IMR-90 (cell line): Measurements from ENCODE around the gene KCNMB3. TPM values are rescaled to one million over a fixed set of nuclear protein-coding genes. Genes with fewer than 3 reads are reported as not detected.

ENCODE experiments used
- ATAC-seq: fragments of 200-7000 bp; cut with Tn5 transposase; 2 replicates; pipeline ENCODE4 v1.9.1; 2020; ENCODE audit warnings: low read depth, mild to moderate bottlenecking, moderate library complexity
- BruUV-seq: library from RNA; stranded (reverse); fragments of 400-500 nt; replicated peaks from 2 replicates; lab custom pipeline; 2021; lab: Mats Ljungman, UMichigan
- CTCF ChIA-PET: fragments of 300-600 bp; formaldehyde crosslinking; extraction: SDS; loops from one replicate; lab custom pipeline; 2021; ENCODE audit warnings: antibody characterized with exemption; lab: Yijun Ruan, JAX
- POLR2A ChIA-PET: fragments of 300-600 bp; sonication (Branson Sonifier 250); formaldehyde crosslinking; loops from one replicate; lab custom pipeline; 2022; ENCODE audit warnings: antibody characterized with exemption; ENCODE audit not compliant: unreplicated experiment; lab: Charles Lee
- DNase-seq: peaks from one replicate; pipeline ENCODE4 v3.0.0; 2013
- H2AFZ ChIP-seq: replicated peaks from 2 replicates; pipeline ENCODE3; 2013; ENCODE audit warnings: low read length, mild to moderate bottlenecking; ENCODE audit not compliant: poor library complexity
- H2AK5ac ChIP-seq: 2 replicates; pipeline ENCODE4 v1.6.1; 2013; ENCODE audit warnings: low read depth, low read length, inconsistent platforms
- H2AK9ac ChIP-seq: replicated peaks from 2 replicates; pipeline ENCODE3; 2013; ENCODE audit warnings: mild to moderate bottlenecking, low read depth, low read length, moderate library complexity; ENCODE audit not compliant: poor library complexity
- H2BK120ac ChIP-seq: 2 replicates; pipeline ENCODE4 v1.6.1; 2013; ENCODE audit warnings: low read depth, low read length, inconsistent platforms
- H2BK15ac ChIP-seq: 3 replicates; pipeline ENCODE4 v1.6.1; 2013; ENCODE audit warnings: low read depth, low read length, inconsistent platforms
- H2BK20ac ChIP-seq: 2 replicates; pipeline ENCODE4 v1.6.1; 2013; ENCODE audit warnings: low read depth, mild to moderate bottlenecking, inconsistent platforms, low read length, moderate library complexity
- H2BK5ac ChIP-seq: 2 replicates; pipeline ENCODE4 v1.6.1; 2013; ENCODE audit warnings: mild to moderate bottlenecking, low read depth, low read length, inconsistent platforms; ENCODE audit not compliant: poor library complexity, severe bottlenecking
- H3K14ac ChIP-seq: replicated peaks from 2 replicates; pipeline ENCODE4 v1.6.1; 2013; ENCODE audit warnings: low read depth, low read length, inconsistent platforms
- H3K18ac ChIP-seq: 2 replicates; pipeline ENCODE4 v1.6.1; 2013; ENCODE audit warnings: low read depth, low read length, control low read depth
- H3K23ac ChIP-seq: 2 replicates; pipeline ENCODE4 v1.6.1; 2013; ENCODE audit warnings: low read depth, low read length, inconsistent platforms
- H3K27ac ChIP-seq: 2 replicates; pipeline ENCODE4 v1.5.1; 2013; ENCODE audit warnings: mild to moderate bottlenecking, control low read depth, low read length; ENCODE audit not compliant: insufficient read depth
- H3K27me3 ChIP-seq: 2 replicates; pipeline ENCODE4 v1.6.1; 2013; ENCODE audit warnings: low read length; ENCODE audit not compliant: control insufficient read depth, insufficient read depth
- H3K36me3 ChIP-seq: 2 replicates; pipeline ENCODE4 v1.6.1; 2013; ENCODE audit warnings: low read length, mixed read lengths; ENCODE audit not compliant: control insufficient read depth, insufficient read depth
- H3K4ac ChIP-seq: 2 replicates; pipeline ENCODE4 v1.6.1; 2013; ENCODE audit warnings: low read depth, low read length, inconsistent platforms
- H3K4me1 ChIP-seq: 2 replicates; pipeline ENCODE4 v1.6.1; 2013; ENCODE audit warnings: low read length, mixed read lengths; ENCODE audit not compliant: control insufficient read depth, insufficient read depth
- H3K4me2 ChIP-seq: 2 replicates; pipeline ENCODE4 v1.6.1; 2013; ENCODE audit warnings: low read depth, mild to moderate bottlenecking, control low read depth, low read length, moderate library complexity
- H3K4me3 ChIP-seq: 2 replicates; pipeline ENCODE4 v1.5.1; 2013; ENCODE audit warnings: low read depth, mild to moderate bottlenecking, control low read depth, low read length, moderate library complexity; ENCODE audit not compliant: insufficient read depth
- H3K56ac ChIP-seq: 2 replicates; pipeline ENCODE4 v1.6.1; 2013; ENCODE audit warnings: low read length, inconsistent platforms; ENCODE audit not compliant: insufficient read depth; ENCODE audit errors: extremely low read depth
- H3K79me1 ChIP-seq, 2 experiments: 2 replicates each; pipeline ENCODE4 v1.6.1; 2013; ENCODE audit warnings: low read length in 2 of 2, inconsistent platforms in 1 of 2, low read depth in 1 of 2
- H3K9ac ChIP-seq: 2 replicates; pipeline ENCODE4 v1.6.1; 2013; ENCODE audit warnings: low read depth, low read length, control low read depth
- H3K9me1 ChIP-seq: 2 replicates; pipeline ENCODE4 v1.6.1; 2013; ENCODE audit warnings: low read length, inconsistent platforms; ENCODE audit not compliant: insufficient read depth
- H3K9me3 ChIP-seq: 2 replicates; pipeline ENCODE4 v1.6.1; 2013; ENCODE audit warnings: low read length; ENCODE audit not compliant: control insufficient read depth, insufficient read depth
- H4K20me1 ChIP-seq: 2 replicates; pipeline ENCODE4 v1.6.1; 2013; ENCODE audit warnings: low read length, inconsistent platforms; ENCODE audit not compliant: insufficient read depth
- H4K5ac ChIP-seq: 2 replicates; pipeline ENCODE4 v1.6.1; 2013; ENCODE audit warnings: mild to moderate bottlenecking, low read depth, low read length, control low read depth
- H4K8ac ChIP-seq, 2 experiments: 2 replicates each; pipeline ENCODE4 v1.6.1; 2013; ENCODE audit warnings: low read depth in 2 of 2, low read length in 2 of 2, control low read depth in 1 of 2, inconsistent platforms in 1 of 2
- H4K91ac ChIP-seq: 2 replicates; pipeline ENCODE4 v1.6.1; 2013; ENCODE audit warnings: low read depth, low read length, inconsistent platforms; ENCODE audit not compliant: insufficient read depth
- MAZ ChIP-seq: IDR thresholded peaks from 2 replicates; pipeline ENCODE4 v1.6.1; 2012; ENCODE audit warnings: low read depth, mild to moderate bottlenecking, low read length, improper control_type of control experiment, moderate library complexity, borderline replicate concordance
- NFE2L2 ChIP-seq: fragments of 150-350 bp; IDR thresholded peaks from 2 replicates; pipeline ENCODE4 v1.6.1; 2016; ENCODE audit warnings: low read depth, mild to moderate bottlenecking, low read length
- POLR2A ChIP-seq: IDR thresholded peaks from 2 replicates; pipeline ENCODE4 v1.6.1; 2012; ENCODE audit warnings: mild to moderate bottlenecking, low read depth, low read length
- WGBS, 2 experiments: methylation state at CpG; one replicate each; pipeline versions ENCODE4 v1.1.5 to v1.1.7; 2013; ENCODE audit warnings: missing lambda C conversion rate in 2 of 2; ENCODE audit not compliant: insufficient read length in 1 of 2; ENCODE audit errors: extremely low coverage in 2 of 2; 5-methylcytosine and 5-hydroxymethylcytosine counted together
- dilution Hi-C: fragments of 300-500 bp; cut with HindIII; formaldehyde crosslinking; loops from one replicate; pipeline ENCODE4 v1.14.3; 2018; ENCODE audit warnings: low sequenced_read_pairs; ENCODE audit not compliant: unreplicated experiment
- in situ Hi-C: fragments of 300-500 bp; cut with MboI; formaldehyde crosslinking; loops from 3 replicates; pipeline ENCODE4 v1.14.3; 2019; ENCODE audit warnings: low sequenced_read_pairs, inconsistent platforms, mixed read lengths
- intact Hi-C: fragments of 100-400 bp; cut with micrococcal nuclease; formaldehyde crosslinking; loops from 2 replicates; pipeline ENCODE4 v1.10.0; 2022
- polyA plus RNA-seq, 3 experiments: library from polyadenylated mRNA; depleted of rRNA; stranded (reverse); fragments of >200 nt; gene quantifications; 2 replicates each; pipeline ENCODE4 v1.2.3, GENCODE V29; 2012; ENCODE audit warnings: low replicate concordance in 1 of 3
- total RNA-seq: library from RNA; depleted of rRNA; stranded (reverse); fragments of >200 nt; gene quantifications from 2 replicates; pipeline ENCODE4 v1.2.3, GENCODE V29; 2012

The KCNMB3 gene
- total and polyA plus RNA-seq, 2 of the 4 experiments (the other 2 are of a cell fraction): 0.72 to 1.2 TPM

DNA sequence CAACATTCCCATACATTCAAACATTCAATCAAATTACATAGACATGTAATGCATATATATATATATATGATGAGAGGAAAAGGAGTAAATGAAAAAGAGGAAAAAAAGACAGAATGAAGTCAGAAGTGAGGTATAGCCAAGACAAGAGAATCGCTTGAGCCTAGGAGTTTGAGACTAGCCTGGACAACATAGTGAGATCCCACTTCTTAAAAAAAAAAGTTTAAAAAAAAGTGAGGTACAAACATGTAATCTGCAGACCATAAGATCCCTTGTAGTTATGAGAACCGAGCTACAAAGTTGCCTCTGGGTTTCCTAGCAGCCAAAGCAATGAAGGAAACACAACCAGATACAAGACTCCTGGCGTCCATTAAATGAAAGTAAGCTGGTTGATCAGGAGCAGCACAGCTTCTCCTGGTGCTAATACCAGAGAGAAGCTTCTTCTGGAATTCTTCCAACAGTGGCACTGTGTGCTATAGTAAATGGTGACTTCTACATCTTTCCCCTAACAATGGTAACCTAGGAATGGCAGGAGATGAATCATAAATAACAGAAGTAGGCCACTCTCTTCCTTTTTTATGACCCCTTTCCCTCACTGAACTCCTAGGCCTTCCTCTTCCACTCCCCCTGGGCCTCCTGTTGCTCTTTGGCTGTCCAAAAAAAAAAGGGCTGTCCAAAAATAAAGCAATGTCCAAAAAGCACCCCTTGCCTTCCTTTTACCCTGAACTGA, 3.5 kb downstream of the KCNMB3 start:
- TF ChIP-seq NFE2L2 (no peak), MAZ (no peak), POLR2A (no peak)
- Histone ChIP-seq H2BK15ac (no peak overlapping the region), H3K4ac (no peak overlapping the region), H4K8ac (no peak overlapping the region), H2AK5ac (no peak overlapping the region), H2BK20ac (no peak overlapping the region), H3K27me3 (no peaks in the 10 kb centered on the region), H3K18ac (no peak overlapping the region), H2AFZ (no peak overlapping the region), H3K4me2 (no peak overlapping the region), H4K91ac (no peak overlapping the region), H3K4me3 (no peak overlapping the region), H3K79me1 (no peaks in the 10 kb centered on the region; a peak in 1 of 4 replicates), H3K9ac (no peak overlapping the region), H2AK9ac (no peak overlapping the region), H3K14ac (no peak overlapping the region), H3K36me3 (no peaks in the 10 kb centered on the region; the same call in 1 of the 2 replicates), H4K20me1 (no peaks in the 10 kb centered on the region), H3K4me1 (peaks cover 7% of the 10 kb centered on the region), H3K56ac (no peak overlapping the region), H3K23ac (no peak overlapping the region), H2BK5ac (no peak overlapping the region), H3K9me3 (no peaks in the 10 kb centered on the region), H4K5ac (no peak overlapping the region), H3K9me1 (peaks cover 3% of the 10 kb centered on the region; the same call in 1 of the 2 replicates), H3K27ac (no peak overlapping the region), H2BK120ac (no peak overlapping the region)
- ChIA-PET POLR2A (no interaction called here), CTCF (interaction anchor here (0.7 to 1.4 kb wide), 2 partner anchors 21 to 91 kb away, joined by 3 to 4 read pairs; no protein-coding TSS in a partner anchor)
- in situ Hi-C loops: no loop called here
- 83% methylated on average over 1 of the region's 3 CpGs; no CpG with 5 or more reads in 1 of the 2 experiments for WGBS, 2 experiments
- no TSS peak for BruUV-seq
- intact Hi-C loops: no loop called here
- DNase-seq (no peak), ATAC-seq (no peak)
- dilution Hi-C loops: no loop called here
